Islet precursor cell (in vitro differentiated cells): ENCODE measurements around the gene CCDC88A.
"Not testable (repeated sequence)": the region's sequence is repeated elsewhere in the genome, so short reads cannot be mapped to it uniquely, and the experiment has no call there.

Source experiments
- DNase-seq: peaks from one replicate; pipeline ENCODE4 v3.0.0-alpha.2; 2018

CCDC88A gene

GRCh38 chr2:55384786-55385185 is 34.9 kb downstream of the CCDC88A start:
- no peak for DNase-seq

GRCh38 chr2:55371376-55371775 is 48.3 kb downstream of the CCDC88A start:
- no peak for DNase-seq

- DNase-seq, result no peak
Observed at GRCh38 chr2:55370208-55370607, 49.4 kb downstream of the CCDC88A start.

GRCh38 chr2:55365303-55365702 is 54.4 kb downstream of the CCDC88A start:
- DNase-seq, result no peak

GRCh38 chr2:55364189-55365055 is 55.2 kb downstream of the CCDC88A start:
- no peak for DNase-seq

- no peak for DNase-seq
Observed at GRCh38 chr2:55363636-55364035, 56.0 kb downstream of the CCDC88A start.

- DNase-seq, result no peak
Observed at GRCh38 chr2:55361465-55362189, 58.0 kb downstream of the CCDC88A start.

- no peak for DNase-seq
Observed at GRCh38 chr2:55358451-55358850, 61.2 kb downstream of the CCDC88A start.

- no peak for DNase-seq
Observed at GRCh38 chr2:55357927-55358326, 61.7 kb downstream of the CCDC88A start.

- DNase-seq, result no peak
Observed at GRCh38 chr2:55357164-55357563, 62.5 kb downstream of the CCDC88A start.

- not testable (repeated sequence) for DNase-seq
Observed at GRCh38 chr2:55356136-55356535, 63.5 kb downstream of the CCDC88A start.

- DNase-seq, result no peak
Observed at GRCh38 chr2:55355451-55355850, 64.2 kb downstream of the CCDC88A start.

GRCh38 chr2:55351672-55352071 is 68.0 kb downstream of the CCDC88A start:
- no peak for DNase-seq

- no peak for DNase-seq
Observed at GRCh38 chr2:55345064-55345463, 74.6 kb downstream of the CCDC88A start.

- no peak for DNase-seq
Observed at GRCh38 chr2:55338268-55338667, 81.4 kb downstream of the CCDC88A start.

GRCh38 chr2:55334728-55335127 is 84.9 kb downstream of the CCDC88A start:
- DNase-seq, result no peak

- no peak for DNase-seq
Observed at GRCh38 chr2:55330541-55331297, 88.9 kb downstream of the CCDC88A start.

GRCh38 chr2:55327470-55328230 is 92.0 kb downstream of the CCDC88A start:
- DNase-seq, result no peak

GRCh38 chr2:55314985-55315384 is 104.7 kb downstream of the CCDC88A start:
- no peak for DNase-seq

GRCh38 chr2:55311444-55311870 is 108.2 kb downstream of the CCDC88A start:
- DNase-seq, result no peak

GRCh38 chr2:55309446-55309845 is 110.2 kb downstream of the CCDC88A start:
- no peak for DNase-seq

GRCh38 chr2:55302241-55302640 is 117.4 kb downstream of the CCDC88A start:
- no peak for DNase-seq

GRCh38 chr2:55301277-55301676 is 118.4 kb downstream of the CCDC88A start:
- DNase-seq, result no peak
